Measurements from ENCODE around the gene FAM133A. TPM values are rescaled to one million over a fixed set of nuclear protein-coding genes. Genes with fewer than 3 reads are reported as not detected.
A peak's percentile ranks its signal among the peaks of the same experiment; 100 is the strongest.

FAM133A gene
- 4.9 and 6.4 TPM in 2 replicates for polyA plus RNA-seq
- 2.7 and 4.2 TPM in 2 replicates for polyA minus RNA-seq

- peak within 1 kb of the TSS; percentile 96 for H3K9ac ChIP-seq (ENCODE audit: low read length)
- peak within 1 kb of the TSS; percentile 81 for H3K4me3 ChIP-seq (ENCODE audit: low read length)
- H3K9me2 ChIP-seq (ENCODE audit: insufficient read depth, low read length), result no peaks in the 10 kb centered on the region
Observed at GRCh38 chrX:93673869-93674271, at the start of gene FAM133A. Gene FAM133A, plus strand, starts transcription at chrX:93674206. Its CDS starts 35,214 bp downstream, at chrX:93709420.

DNA sequence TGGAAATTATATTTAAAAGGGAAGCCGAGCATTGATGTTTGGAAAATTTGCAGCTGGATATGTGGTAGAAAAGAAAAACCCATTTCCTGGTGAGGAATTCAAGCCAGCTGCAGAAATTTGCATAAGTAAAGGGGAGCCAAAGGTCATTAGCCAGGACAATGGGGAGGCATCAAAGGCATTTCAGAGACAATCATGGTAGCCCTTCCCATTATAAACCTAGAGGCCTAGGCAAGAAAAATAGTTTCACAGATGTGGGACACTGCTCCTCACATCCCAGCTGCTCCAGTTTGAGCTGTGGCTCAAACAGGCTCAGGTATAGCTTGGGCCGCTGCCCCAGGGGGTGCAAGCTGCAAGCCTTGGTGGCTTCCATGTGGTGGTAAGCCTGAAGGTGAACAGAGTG is 36.4 kb upstream of the FAM133A start:
- H3K9me3 ChIP-seq (ENCODE audit: low read length), result no peaks in the 10 kb centered on the region
- H3K9me2 ChIP-seq (ENCODE audit: insufficient read depth, low read length), result no peaks in the 10 kb centered on the region
- no peak overlapping the region for H2AFZ ChIP-seq (ENCODE audit: low read depth, low read length)
- no peaks in the 10 kb centered on the region for H3K36me3 ChIP-seq (ENCODE audit: insufficient read depth, low read length)
- no peak overlapping the region for H3K4me3 ChIP-seq (ENCODE audit: low read length)
- no peak overlapping the region for H3K27ac ChIP-seq (ENCODE audit: low read length)
- no peaks in the 10 kb centered on the region for H4K20me1 ChIP-seq (ENCODE audit: insufficient read depth)
- H3F3A ChIP-seq (ENCODE audit: insufficient read depth, low read length, poor library complexity, severe bottlenecking), result no peaks in the 10 kb centered on the region
- no peak overlapping the region for H3K9ac ChIP-seq (ENCODE audit: low read length)
- no peaks in the 10 kb centered on the region for H3K79me2 ChIP-seq (replicated peaks; ENCODE audit: insufficient read depth, low read length)
- H3K4me2 ChIP-seq (ENCODE audit: low read length), result no peak overlapping the region
- H3K27me3 ChIP-seq (ENCODE audit: insufficient read depth, low read depth, low read length), result no peaks in the 10 kb centered on the region
- TF ChIP-seq REST (IDR thresholded peaks at IDR 0.05; ENCODE audit: borderline replicate concordance) (no peak), MXI1 (conservative IDR thresholded peaks at IDR 0.05; ENCODE audit: poor library complexity, severe bottlenecking) (no peak), EP300 (conservative IDR thresholded peaks at IDR 0.05; ENCODE audit: poor library complexity, severe bottlenecking) (no peak), POLR2AphosphoS5 (IDR thresholded peaks at IDR 0.05) (no peak), CTCF (IDR thresholded peaks at IDR 0.05; ENCODE audit: poor library complexity, severe bottlenecking) (no peak), RAD21 (conservative IDR thresholded peaks at IDR 0.05) (no peak), TAF1 (IDR thresholded peaks at IDR 0.05; ENCODE audit: low read depth) (no peak)

More at GRCh38 chrX:93673869-93674271, at the start of gene FAM133A:
- H2AFZ ChIP-seq (ENCODE audit: low read depth, low read length), result peak within 1 kb of the TSS; percentile 90
- H3K27me3 ChIP-seq (ENCODE audit: insufficient read depth, low read depth, low read length), result no peaks in the 10 kb centered on the region
- no peak for TF ChIP-seq EZH2 (IDR thresholded peaks at IDR 0.05; ENCODE audit: borderline replicate concordance, insufficient read depth, low read length, poor library complexity, severe bottlenecking)
- no peak for TF ChIP-seq CTCF (IDR thresholded peaks at IDR 0.05; ENCODE audit: poor library complexity, severe bottlenecking)
- no peak for TF ChIP-seq POLR2AphosphoS5 (IDR thresholded peaks at IDR 0.05)
- no peak for TF ChIP-seq SMC3 (conservative IDR thresholded peaks at IDR 0.05; ENCODE audit: poor library complexity)
- no peak for TF ChIP-seq TAF1 (IDR thresholded peaks at IDR 0.05; ENCODE audit: low read depth)
- no peak for TF ChIP-seq REST (IDR thresholded peaks at IDR 0.05; ENCODE audit: borderline replicate concordance)
- no peak for TF ChIP-seq EP300 (conservative IDR thresholded peaks at IDR 0.05; ENCODE audit: poor library complexity, severe bottlenecking)
- TF ChIP-seq RAD21 (conservative IDR thresholded peaks at IDR 0.05), result no peak
- no peak for TF ChIP-seq MXI1 (conservative IDR thresholded peaks at IDR 0.05; ENCODE audit: poor library complexity, severe bottlenecking)
- H3K79me2 ChIP-seq (replicated peaks; ENCODE audit: insufficient read depth, low read length), result peaks cover 18% of the 10 kb centered on the region
- H3K4me2 ChIP-seq (ENCODE audit: low read length), result peak within 1 kb of the TSS; percentile 65
- H3K36me3 ChIP-seq (ENCODE audit: insufficient read depth, low read length), result no peaks in the 10 kb centered on the region
- H3F3A ChIP-seq (ENCODE audit: insufficient read depth, low read length, poor library complexity, severe bottlenecking), result no peaks in the 10 kb centered on the region
- no peaks in the 10 kb centered on the region for H4K20me1 ChIP-seq (ENCODE audit: insufficient read depth)
- H3K27ac ChIP-seq (ENCODE audit: low read length), result peak within 1 kb of the TSS; percentile 97
- H3K9me3 ChIP-seq (ENCODE audit: low read length), result no peaks in the 10 kb centered on the region
